Vagina (tissue), 2 donors: ENCODE measurements around the gene LAMA2.

Source experiments
- CTCF ChIP-seq, 3 experiments: fragments of 450-650 bp in 2 of 3; fragments of 200-600 bp in 1 of 3; sonication (generic) in 1 of 3; IDR thresholded peaks; one replicate each; pipeline ENCODE4 v1.5.1; 2017 to 2019; ENCODE audit warnings: antibody characterized with exemption in 3 of 3, mild to moderate bottlenecking in 2 of 3, moderate library complexity in 2 of 3
- POLR2AphosphoS5 ChIP-seq, 2 donors: sonication (generic); formaldehyde crosslinking; IDR thresholded peaks; one replicate each; pipeline ENCODE4 v1.9.0; 2017; ENCODE audit warnings: antibody characterized with exemption in 2 of 2, mild to moderate bottlenecking in 2 of 2, low read depth in 1 of 2; ENCODE audit not compliant: insufficient read depth in 1 of 2

- TF ChIP-seq CTCF (IDR thresholded peaks at IDR 0.05) (no peak), POLR2AphosphoS5 (IDR thresholded peaks at IDR 0.05; ENCODE audit: insufficient read depth in 1 of 2, low read depth in 1 of 2) (no peak)
Observed at GRCh38 chr6:129454488-129454887, 571.5 kb downstream of the LAMA2 start.
